HG03354 (cell line): Measurements from ENCODE around the gene CCDC24.

Experiments
- ATAC-seq: cut with Tn5 transposase; IDR thresholded peaks from one replicate; pipeline ENCODE4 v1.9.1; 2021; ENCODE audit warnings: mild to moderate bottlenecking; ENCODE audit not compliant: unreplicated experiment, poor library complexity, severe bottlenecking

Gene CCDC24

GRCh38 chr1:43962324-43962723, 29.1 kb upstream of the CCDC24 start:
- no peak for ATAC-seq

DNA sequence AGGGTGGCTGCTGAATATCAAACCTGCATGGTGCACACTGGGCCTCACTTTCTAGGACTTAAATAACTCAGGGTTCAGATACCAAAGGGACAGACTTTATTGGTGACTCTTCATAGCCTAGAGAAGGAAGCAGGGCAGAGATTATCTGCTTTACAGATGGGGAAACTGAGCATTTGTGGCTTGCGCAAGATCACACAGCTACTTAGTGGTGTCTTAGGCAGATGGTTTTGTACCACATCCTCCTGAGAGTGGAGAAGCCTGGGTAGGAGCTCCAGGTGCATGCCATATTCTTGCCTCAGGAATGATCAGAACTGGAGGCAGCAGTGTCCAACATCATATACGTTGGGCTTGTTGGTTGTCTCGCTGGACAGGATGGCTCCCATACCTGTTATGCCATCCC, 28.4 kb upstream of the CCDC24 start:
- ATAC-seq, result no peak

- ATAC-seq, result no peak
Observed at GRCh38 chr1:43963890-43964289, 27.5 kb upstream of the CCDC24 start.

DNA sequence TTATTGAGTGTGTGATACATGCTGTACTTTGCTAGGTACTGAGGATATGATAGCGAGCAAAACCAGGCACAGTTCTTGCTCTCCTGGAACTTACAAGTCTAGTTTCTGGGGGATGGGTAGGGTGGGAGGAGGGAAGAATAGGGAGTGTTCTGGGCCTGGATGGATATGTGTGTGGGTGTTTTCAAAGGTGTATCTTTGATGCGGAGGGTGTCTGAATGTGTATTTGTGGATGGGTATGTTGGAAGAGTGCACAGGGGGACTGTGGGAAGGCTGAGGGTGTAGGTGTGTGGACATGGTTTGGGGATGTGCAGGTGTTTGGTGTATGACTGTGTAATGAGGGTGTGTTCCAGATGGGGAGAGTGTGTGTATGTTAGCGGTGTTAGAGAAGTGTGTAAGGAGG, 26.1 kb upstream of the CCDC24 start:
- ATAC-seq, result no peak

GRCh38 chr1:43968348-43968948, 23.0 kb upstream of the CCDC24 start:
- no peak for ATAC-seq

GRCh38 chr1:43969416-43969745, 22.0 kb upstream of the CCDC24 start:
- ATAC-seq, result no peak

DNA sequence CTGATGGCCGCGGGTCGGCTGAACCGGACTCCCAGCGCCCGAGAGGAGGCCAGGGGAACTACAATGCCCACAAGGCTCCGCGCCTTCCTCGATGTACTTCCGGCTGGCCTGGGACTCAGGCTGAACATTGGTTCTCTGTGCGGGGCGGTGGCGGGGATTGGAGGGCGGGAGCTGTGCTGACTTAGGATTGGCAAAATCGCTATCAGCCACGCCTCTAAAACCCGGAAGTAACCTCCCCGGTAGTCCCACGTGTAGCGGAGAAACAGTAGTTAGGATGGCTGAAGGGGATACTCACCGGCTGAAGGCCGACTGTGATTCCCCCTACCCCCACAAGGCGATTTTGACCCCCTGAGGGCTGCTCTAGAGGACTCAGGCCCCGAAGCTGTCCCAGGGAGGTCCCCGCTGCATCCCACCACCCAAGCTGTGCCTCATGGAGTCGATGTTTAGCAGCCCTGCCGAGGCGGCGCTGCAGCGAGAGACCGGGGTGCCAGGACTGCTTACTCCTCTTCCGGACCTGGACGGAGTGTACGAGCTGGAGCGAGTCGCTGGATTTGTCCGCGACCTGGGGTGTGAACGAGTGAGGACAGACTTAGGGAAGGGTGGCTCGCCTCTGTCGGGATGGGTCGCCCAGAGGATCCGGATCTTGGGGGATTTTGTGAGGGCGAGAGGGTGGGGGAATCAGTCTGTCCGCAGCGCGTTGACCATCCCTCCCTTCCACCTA, 21.5 kb upstream of the CCDC24 start, which contains the start of gene DPH2:
Gene DPH2, plus strand, starts transcription at position 265 of the 721 bp plus-strand sequence. Its CDS starts 166 bp downstream, at position 431.
- ATAC-seq, result peak; percentile 85

DNA sequence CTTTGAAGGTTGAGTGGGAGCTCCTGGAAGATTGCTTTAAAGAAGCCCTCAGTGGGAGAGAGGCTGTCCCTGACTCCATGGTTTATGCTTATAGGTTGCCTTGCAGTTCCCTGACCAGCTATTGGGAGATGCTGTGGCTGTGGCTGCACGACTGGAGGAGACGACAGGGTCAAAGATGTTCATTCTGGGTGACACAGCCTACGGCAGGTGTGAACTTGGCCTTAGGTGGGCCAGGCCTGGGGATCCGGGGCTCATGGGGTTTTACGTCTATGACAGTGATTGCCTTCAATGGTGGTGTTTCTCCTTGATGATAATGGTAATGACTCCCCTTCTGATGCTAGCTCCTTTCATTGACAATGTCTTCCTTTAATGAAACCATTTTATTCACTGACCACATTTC, 20.9 kb upstream of the CCDC24 start:
- ATAC-seq, result no peak

DNA sequence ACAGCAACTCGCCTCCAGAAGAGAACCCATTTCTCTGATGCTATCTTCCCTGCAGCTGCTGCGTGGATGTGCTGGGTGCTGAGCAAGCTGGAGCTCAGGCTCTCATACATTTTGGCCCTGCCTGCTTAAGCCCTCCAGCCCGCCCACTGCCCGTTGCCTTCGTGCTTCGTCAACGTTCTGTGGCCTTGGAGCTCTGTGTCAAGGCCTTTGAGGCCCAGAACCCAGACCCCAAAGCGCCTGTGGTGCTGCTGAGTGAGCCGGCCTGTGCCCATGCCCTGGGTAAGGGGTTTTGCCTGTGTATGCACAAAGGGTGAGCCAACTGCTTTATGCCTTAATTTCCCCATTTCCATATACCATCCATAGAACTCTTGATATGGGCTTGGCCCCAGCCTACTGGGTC, 20.5 kb upstream of the CCDC24 start:
- ATAC-seq, result no peak

DNA sequence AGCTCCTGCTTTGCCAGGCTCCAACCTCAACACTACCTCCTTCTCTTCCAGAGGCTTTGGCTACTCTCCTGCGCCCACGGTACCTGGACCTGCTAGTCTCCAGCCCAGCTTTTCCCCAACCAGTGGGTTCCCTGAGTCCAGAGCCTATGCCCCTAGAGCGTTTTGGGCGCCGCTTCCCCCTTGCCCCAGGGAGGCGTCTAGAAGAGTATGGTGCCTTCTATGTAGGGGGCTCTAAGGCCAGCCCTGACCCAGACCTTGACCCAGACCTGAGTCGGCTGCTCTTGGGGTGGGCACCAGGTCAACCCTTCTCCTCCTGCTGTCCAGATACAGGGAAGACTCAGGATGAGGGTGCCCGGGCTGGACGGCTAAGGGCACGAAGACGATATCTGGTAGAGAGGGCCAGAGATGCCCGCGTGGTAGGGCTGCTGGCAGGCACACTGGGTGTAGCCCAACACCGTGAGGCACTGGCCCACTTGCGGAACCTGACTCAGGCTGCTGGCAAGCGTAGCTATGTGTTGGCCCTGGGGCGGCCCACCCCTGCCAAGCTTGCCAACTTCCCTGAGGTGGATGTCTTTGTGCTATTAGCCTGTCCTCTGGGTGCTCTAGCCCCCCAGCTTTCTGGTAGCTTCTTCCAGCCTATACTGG, 19.9 kb upstream of the CCDC24 start:
- no peak for ATAC-seq

DNA sequence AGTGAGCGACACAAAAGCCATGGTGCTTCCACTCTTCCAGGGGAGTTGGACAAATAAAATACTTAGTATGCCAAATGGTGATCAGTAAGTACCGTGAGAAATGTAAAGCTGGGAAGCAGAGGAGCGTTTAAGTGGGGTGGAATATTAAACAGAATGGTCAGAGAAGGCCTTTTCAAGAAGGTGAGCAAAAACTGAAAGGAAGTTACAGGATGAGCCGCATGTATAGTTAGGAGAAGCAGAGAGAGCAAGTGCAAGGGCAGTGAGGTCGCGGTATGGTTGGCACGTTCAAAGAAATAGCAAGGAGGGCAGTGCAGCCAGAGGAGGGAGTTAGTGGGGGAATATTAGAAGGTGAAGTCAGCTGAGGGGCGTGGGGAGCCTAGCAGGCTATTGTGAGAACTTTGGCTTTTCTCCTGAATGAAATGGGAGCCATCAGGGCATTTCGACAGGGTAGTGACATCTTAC, 17.4 kb upstream of the CCDC24 start:
- no peak for ATAC-seq

DNA sequence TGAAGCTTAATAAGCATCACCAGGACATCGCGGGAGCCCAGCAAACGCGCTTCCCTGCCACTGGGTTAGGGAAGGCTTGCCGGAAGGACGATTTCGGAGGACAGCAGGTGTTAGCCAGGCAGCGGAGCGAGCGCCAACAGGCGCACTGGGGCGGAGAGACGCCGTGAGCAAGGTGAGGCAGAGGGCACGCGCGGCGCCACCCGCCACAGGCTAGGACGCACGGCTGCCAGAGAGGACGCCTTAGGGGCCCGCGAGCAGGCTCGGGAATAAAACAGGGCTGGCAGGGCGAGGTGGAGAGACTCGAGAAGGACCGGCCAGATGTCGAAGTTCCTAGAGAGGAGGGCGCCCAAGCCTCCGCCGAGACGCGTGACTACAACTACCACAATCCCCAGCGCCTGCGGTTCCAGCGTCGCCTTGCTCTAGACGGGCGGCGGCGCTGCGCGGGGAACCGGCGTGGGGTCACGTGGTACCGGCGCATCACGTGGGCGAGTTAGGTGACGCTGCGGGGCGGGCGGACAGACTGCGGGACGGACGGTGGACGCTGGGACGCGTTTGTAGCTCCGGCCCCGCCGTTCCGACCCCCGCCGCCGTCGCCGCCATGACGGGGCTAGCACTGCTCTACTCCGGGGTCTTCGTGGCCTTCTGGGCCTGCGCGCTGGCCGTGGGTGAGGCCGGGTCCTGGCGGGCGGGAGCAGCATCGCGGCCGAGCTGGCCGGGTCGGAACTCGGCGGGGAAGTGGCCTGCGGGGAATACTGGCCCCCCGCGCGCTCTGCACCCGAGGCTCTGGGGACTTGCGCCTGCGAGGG, 16.8 kb upstream of the CCDC24 start, which contains the start of gene ATP6V0B:
Gene ATP6V0B, plus strand, starts transcription at position 518 of the 806 bp plus-strand sequence. Its CDS starts 81 bp downstream, at position 599.
- ATAC-seq, result peak; percentile 69

GRCh38 chr1:43975249-43975961, 16.0 kb upstream of the CCDC24 start:
- no peak for ATAC-seq

DNA sequence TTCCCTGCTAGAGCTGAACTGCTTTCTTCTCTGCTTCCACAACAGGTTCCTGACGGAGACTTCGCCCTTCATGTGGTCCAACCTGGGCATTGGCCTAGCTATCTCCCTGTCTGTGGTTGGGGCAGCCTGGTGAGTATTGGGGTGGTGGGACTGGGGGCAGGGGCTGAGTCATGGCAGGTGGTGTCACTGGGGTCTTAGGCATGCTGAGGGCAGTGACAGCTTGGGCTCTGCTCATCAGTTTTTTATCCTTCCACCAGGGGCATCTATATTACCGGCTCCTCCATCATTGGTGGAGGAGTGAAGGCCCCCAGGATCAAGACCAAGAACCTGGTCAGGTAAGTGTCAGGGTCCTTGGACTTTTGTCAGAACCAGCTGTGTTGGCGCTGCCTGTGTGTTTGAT, 15.4 kb upstream of the CCDC24 start:
- no peak for ATAC-seq

DNA sequence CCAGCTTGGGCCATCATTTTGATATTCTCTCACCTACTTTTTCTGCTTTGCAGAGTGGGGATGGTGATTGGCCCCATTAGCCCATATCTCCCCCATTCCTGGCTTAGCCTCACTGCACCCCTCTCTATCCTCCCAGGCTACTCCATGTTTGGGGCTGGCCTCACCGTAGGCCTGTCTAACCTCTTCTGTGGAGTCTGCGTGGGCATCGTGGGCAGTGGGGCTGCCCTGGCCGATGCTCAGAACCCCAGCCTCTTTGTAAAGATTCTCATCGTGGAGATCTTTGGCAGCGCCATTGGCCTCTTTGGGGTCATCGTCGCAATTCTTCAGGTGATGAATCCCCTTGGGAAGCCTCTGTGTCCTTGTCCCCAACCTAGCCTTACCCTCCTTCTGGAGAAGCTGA, 14.5 kb upstream of the CCDC24 start:
- no peak for ATAC-seq

GRCh38 chr1:43977376-43978263, 13.8 kb upstream of the CCDC24 start:
- no peak for ATAC-seq

DNA sequence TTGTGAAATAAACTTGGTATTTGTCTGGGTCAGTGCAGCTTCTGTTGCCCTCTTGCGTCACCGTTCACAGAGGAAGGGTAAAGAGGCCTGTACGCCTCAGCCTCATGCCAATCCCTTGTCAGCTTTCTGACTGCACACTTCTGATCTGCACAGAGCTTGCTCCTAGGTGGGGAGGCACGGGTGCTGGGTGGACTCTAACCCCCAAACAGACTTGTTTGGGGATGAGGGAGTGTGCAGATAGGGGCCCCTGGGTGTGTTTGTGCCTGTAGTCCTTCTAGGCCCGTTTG, 13.2 kb upstream of the CCDC24 start:
- no peak for ATAC-seq

GRCh38 chr1:43978551-43979260, 12.7 kb upstream of the CCDC24 start, which contains the start of gene B4GALT2:
Gene B4GALT2 (plus strand): TSS chr1:43979210. CDS start chr1:43981161, 1,951 bp downstream.
- ATAC-seq, result no peak
